GM19193 (cell line): Measurements from ENCODE around the gene NEK9.

Experiments used
- POLR2A ChIP-seq: IDR thresholded peaks from 4 replicates; pipeline ENCODE4 v1.6.1; 2011; ENCODE audit not compliant: insufficient read depth, insufficient read length; ENCODE audit errors: extremely low read depth

The NEK9 gene

GRCh38 chr14:75046899-75047298, 79.9 kb downstream of the NEK9 start:
- TF ChIP-seq POLR2A = no peak

- no peak for TF ChIP-seq POLR2A
These were observed 80.6 kb downstream of the NEK9 start for GRCh38 chr14:75046275-75046674.

- no peak for TF ChIP-seq POLR2A
These were observed 82.1 kb downstream of the NEK9 start for GRCh38 chr14:75044752-75045151.

- no peak for TF ChIP-seq POLR2A
These were observed 82.5 kb downstream of the NEK9 start for GRCh38 chr14:75044322-75044721.

- TF ChIP-seq POLR2A = no peak
These were observed 84.8 kb downstream of the NEK9 start for GRCh38 chr14:75042035-75042434.

GRCh38 chr14:75041613-75042012, 85.2 kb downstream of the NEK9 start:
- no peak for TF ChIP-seq POLR2A

GRCh38 chr14:75040959-75041358, 85.9 kb downstream of the NEK9 start:
- TF ChIP-seq POLR2A = no peak

- no peak for TF ChIP-seq POLR2A
These were observed 86.3 kb downstream of the NEK9 start for GRCh38 chr14:75040507-75040906.

GRCh38 chr14:75032939-75033338, 93.9 kb downstream of the NEK9 start:
- TF ChIP-seq POLR2A = no peak

- no peak for TF ChIP-seq POLR2A
These were observed 96.7 kb downstream of the NEK9 start for GRCh38 chr14:75030147-75030546.
